Coronary artery (tissue), 2 donors: ENCODE data around the gene CHST12.
"Not testable (repeated sequence)": the region's sequence is repeated elsewhere in the genome, so short reads cannot be mapped to it uniquely, and the experiment has no call there.

ENCODE experiments used
- DNase-seq: peaks from one replicate; pipeline ENCODE4 v3.0.0-alpha.2; 2017; ENCODE audit warnings: low spot score
- H3K27ac ChIP-seq, 2 donors: fragments of 200-600 bp; sonication (generic); one replicate each; pipeline ENCODE4 v1.5.1; 2016 to 2019
- H3K4me3 ChIP-seq: fragments of 200-600 bp; sonication (generic); 2 replicates; pipeline ENCODE4 v1.5.1; 2016; ENCODE audit warnings: mild to moderate bottlenecking, moderate library complexity
- CTCF ChIP-seq: fragments of 200-600 bp; sonication (generic); IDR thresholded peaks from one replicate; pipeline ENCODE4 v1.5.1; 2019; ENCODE audit warnings: antibody characterized with exemption

Gene CHST12

GRCh38 chr7:2462731-2463130 lies 59.3 kb downstream of the CHST12 start:
- Histone ChIP-seq H3K27ac (no peak overlapping the region), H3K4me3 (no peak overlapping the region)
- no peak for TF ChIP-seq CTCF
- DNase-seq: no peak

GRCh38 chr7:2465928-2466327 lies 62.5 kb downstream of the CHST12 start:
- no peak overlapping the region for H3K27ac ChIP-seq
- DNase-seq: peak; percentile 56
- TF ChIP-seq CTCF: no peak
- H3K4me3 ChIP-seq: no peak overlapping the region

- no peak for TF ChIP-seq CTCF
- no peak for DNase-seq
- H3K27ac ChIP-seq: no peak overlapping the region
- no peak overlapping the region for H3K4me3 ChIP-seq
Observed at GRCh38 chr7:2466675-2467074, 63.3 kb downstream of the CHST12 start.

GRCh38 chr7:2468227-2468626 lies 64.8 kb downstream of the CHST12 start:
- TF ChIP-seq CTCF: no peak
- Histone ChIP-seq H3K4me3 (no peak overlapping the region), H3K27ac (no peak overlapping the region)
- peak; percentile 66 for DNase-seq

GRCh38 chr7:2469460-2470203 lies 66.2 kb downstream of the CHST12 start:
- peak; percentile 46 for DNase-seq
- not testable (repeated sequence) for H3K27ac ChIP-seq

GRCh38 chr7:2470204-2471021 lies 67.0 kb downstream of the CHST12 start:
- Histone ChIP-seq H3K27ac (no peak overlapping the region), H3K4me3 (no peak overlapping the region)
- no peak for TF ChIP-seq CTCF
- peak; percentile 71 for DNase-seq

More at GRCh38 chr7:2469460-2470203, 66.2 kb downstream of the CHST12 start:
- H3K4me3 ChIP-seq: not testable (repeated sequence)

GRCh38 chr7:2471022-2471329 lies 67.6 kb downstream of the CHST12 start:
- Histone ChIP-seq H3K27ac (no peak overlapping the region), H3K4me3 (no peak overlapping the region)
- TF ChIP-seq CTCF: no peak
- no peak for DNase-seq
